HG03432 (cell line): Measurements from ENCODE around the gene THBS4.
"Not testable (repeated sequence)": the region's sequence is repeated elsewhere in the genome, so short reads cannot be mapped to it uniquely, and the experiment has no call there.

ENCODE experiments used
- ATAC-seq: cut with Tn5 transposase; IDR thresholded peaks from one replicate; pipeline ENCODE4 v1.9.1; 2021; ENCODE audit warnings: mild to moderate bottlenecking, moderate library complexity; ENCODE audit not compliant: unreplicated experiment

THBS4 gene

GRCh38 chr5:80072103-80073073 is 37.2 kb downstream of the THBS4 start:
- no peak for ATAC-seq

DNA sequence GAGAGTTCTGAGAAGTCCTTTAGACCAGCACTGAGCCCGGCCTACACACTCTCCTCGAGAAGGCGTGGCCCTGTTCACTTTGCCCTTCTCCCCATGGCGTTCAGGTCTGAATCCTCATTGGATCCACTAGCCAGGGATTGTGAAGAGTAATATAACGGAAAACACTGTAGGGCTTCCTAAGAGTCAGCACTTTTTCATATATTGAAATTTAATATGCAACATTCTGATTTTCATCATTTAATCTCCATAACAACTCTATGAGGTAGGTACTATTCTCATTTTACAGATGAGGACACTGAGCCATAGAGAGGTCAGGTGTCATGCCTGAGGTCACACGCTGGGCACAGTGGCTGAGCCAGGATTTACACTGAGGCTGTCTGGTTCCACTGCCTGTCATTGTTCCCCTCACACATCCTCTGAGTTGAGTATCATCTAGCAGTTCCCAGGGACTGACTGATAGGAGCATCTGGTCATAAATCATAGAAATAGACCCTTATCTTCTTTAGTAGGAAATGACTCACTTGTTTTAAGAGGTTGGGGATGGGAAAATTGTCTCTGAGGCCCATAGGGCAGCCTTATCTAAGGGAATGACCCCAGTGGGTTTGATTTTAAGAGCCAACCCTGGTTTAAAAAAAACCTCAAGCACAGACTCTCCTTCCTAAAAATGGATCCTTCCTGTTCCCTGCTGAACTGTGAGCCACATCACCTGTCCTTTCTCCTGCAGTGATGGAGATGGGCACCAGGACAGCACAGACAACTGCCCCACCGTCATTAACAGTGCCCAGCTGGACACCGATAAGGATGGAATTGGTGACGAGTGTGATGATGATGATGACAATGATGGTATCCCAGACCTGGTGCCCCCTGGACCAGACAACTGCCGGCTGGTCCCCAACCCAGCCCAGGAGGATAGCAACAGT is 41.2 kb downstream of the THBS4 start:
- ATAC-seq = no peak

- no peak for ATAC-seq
Observed at GRCh38 chr5:80077051-80077714, 42.0 kb downstream of the THBS4 start.

DNA sequence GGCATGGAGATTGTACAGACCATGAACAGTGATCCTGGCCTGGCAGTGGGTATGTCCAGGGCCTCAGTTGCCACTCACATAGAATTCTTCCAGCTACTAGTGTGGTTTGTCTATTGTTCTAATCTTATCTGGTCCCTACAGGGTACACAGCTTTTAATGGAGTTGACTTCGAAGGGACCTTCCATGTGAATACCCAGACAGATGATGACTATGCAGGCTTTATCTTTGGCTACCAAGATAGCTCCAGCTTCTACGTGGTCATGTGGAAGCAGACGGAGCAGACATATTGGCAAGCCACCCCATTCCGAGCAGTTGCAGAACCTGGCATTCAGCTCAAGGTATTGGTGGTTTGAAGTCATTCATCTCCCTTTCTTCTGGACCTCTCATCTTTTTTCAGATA is 43.8 kb downstream of the THBS4 start:
- ATAC-seq = no peak

- ATAC-seq = no peak
Observed at GRCh38 chr5:80082281-80082680, 47.1 kb downstream of the THBS4 start.

- no peak for ATAC-seq
Observed at GRCh38 chr5:80082731-80083100, 47.6 kb downstream of the THBS4 start.

- peak; percentile 45 for ATAC-seq
Observed at GRCh38 chr5:80083101-80083890, 48.1 kb downstream of the THBS4 start.

DNA sequence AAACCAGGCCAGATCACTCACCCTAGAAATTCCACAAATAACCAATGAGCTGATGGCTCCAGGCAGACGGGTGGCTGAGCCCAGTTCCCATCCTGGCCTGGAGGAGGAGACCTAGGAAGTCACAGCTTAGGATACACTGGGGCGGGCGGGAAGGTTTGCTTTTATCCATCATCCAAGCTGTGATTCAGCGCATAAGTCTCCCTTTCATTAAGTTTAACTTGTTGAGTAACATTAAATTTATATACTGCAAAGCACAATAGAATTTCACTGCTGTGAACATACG is 55.7 kb downstream of the THBS4 start:
- ATAC-seq = no peak

- not testable (repeated sequence) for ATAC-seq
Observed at GRCh38 chr5:80091792-80092192, 56.6 kb downstream of the THBS4 start.

GRCh38 chr5:80092486-80093107 is 57.4 kb downstream of the THBS4 start:
- no peak for ATAC-seq

DNA sequence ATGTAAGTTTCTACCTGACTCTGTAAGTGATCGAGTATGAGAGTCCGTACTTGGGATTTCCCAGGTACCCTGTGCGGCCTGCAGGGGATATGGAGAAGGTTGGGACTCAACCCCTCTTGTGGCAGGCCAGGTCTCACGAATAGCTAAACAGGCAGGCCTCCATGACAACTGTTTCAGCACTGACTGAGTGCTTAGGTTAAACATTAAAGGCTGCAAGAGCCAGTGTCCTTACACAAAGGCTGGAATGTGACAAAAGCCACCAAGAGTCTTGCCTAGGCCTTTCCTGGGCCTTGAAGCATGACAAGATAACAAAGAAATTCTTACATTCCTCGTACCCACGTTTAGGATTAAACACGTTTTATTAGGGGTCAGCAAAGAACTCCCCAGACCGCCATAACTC is 58.6 kb downstream of the THBS4 start:
- ATAC-seq = no peak

DNA sequence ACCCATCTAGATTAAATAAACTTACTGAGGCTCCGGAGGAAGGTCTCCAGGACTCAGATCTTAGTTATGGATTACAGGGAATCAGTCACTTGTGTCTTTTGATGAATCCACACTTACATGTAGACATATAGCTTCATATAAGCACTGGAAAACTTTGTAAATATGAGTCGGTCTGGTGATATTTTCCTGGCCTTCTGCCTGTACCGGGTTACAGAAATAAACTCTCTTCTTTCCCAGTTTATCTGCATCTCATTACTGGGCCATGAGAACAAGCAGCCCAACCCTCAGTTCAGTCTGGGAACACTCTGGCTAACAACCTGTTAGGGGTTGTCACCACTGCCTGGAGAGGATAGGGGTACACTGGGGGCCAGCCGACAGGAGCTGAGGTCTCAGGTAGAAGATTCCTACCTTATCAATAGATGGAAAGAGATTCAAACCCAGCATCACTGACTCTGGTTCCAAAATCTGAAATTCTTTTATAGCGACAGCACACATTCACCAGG is 59.1 kb downstream of the THBS4 start:
- ATAC-seq = no peak

DNA sequence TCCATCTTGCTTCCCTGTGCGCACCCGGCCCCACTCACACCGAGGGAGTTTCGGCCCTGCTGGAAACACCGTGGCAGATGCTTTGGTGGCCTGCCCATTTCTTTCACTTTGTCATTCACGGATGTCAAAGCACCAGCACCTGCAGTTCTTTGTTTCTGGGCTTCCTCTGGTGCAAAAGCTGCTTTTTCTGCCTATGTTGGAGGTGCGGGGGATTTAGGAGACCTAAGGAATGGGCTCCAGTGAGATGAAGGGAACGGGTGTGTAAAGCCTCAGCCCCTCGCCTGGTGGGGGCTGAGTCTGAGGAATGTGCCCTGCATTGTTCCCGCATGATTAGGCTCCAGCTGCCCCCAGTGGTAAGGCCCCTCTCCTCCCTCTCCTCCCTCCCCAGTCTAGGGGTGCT is 62.3 kb downstream of the THBS4 start:
- ATAC-seq = no peak

GRCh38 chr5:80101993-80102392 is 66.8 kb downstream of the THBS4 start:
- ATAC-seq = no peak

DNA sequence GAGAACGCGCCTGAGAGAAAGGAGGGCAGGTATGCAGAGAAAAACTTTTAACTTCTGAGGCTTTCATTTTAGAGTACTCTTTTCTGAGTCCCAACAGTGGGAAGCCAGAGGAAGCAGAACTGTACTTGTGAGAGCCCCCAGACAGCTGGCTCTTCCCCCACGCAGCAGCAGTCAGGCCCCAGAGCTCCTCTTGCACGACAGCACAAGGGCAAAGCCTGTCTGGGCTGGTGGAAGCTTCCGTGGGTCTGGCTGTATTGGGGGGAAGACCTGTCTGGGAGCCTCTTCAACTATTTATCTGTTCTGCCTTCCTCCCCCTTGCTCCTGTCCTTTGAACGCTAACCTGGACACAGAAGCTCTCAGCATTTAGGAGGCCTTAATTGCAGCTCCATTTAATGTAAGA is 68.2 kb downstream of the THBS4 start:
- ATAC-seq = no peak

- ATAC-seq = no peak
Observed at GRCh38 chr5:80105698-80106439, 70.7 kb downstream of the THBS4 start.

- ATAC-seq = no peak
Observed at GRCh38 chr5:80106916-80107315, 71.8 kb downstream of the THBS4 start.

DNA sequence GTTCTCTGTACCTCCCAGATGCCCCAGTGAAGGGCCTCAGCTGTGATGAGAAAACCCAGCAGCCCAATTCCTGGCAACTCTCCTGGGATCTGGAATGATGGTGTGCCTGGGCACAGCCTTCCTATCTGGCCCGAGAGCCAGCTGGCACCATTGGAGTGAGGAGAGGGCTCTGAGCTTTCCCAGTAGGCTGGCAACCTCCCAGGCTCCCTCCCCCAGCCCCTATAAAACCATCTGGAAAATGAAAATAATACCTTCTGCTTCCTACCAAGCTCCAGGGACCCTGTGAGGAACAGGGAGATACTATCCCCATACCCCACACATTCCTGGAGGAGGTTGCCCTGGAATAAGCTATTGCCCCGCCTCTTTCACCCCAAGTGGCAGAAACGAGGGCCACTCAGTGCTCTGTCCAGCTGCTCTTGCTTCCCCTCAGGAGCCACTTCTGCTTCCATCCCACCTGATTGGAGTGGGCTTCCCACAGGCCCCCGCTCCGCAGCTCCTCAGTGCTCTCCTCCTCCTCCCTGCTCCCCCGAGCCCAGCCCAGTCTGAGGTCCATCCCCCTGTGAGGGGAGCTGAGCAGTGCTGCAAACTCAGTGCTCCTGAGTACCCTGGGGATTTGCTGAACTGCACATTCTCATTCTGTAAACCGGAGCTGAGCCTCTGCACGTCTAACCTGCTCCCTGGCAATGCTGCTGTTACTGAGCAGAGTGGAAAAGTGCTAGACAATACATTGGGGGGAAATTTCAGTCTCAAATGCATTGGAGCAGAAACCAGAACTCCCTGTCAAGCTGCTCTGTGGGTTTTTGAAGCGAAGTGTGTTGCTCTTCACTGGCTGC is 74.7 kb downstream of the THBS4 start:
- ATAC-seq = peak; percentile 92
